GM12878 (cell line): ENCODE measurements around the gene WFS1. TPM values are rescaled to one million over a fixed set of nuclear protein-coding genes. Genes with fewer than 3 reads are reported as not detected.

Experiments
- ATAC-seq: fragments of 200-7000 bp; cut with Tn5 transposase; 3 replicates; pipeline ENCODE4 v1.9.1; 2020; ENCODE audit warnings: mild to moderate bottlenecking, moderate library complexity
- BruUV-seq: library from RNA; stranded (reverse); fragments of 400-500 nt; replicated peaks from 2 replicates; lab custom pipeline; 2021; lab: Mats Ljungman, UMichigan
- CTCF ChIA-PET: fragments of 300-600 bp; sonication (Branson Sonifier 250); formaldehyde crosslinking; extraction: SDS; loops from one replicate; lab custom pipeline; 2021; ENCODE audit warnings: inconsistent platforms; lab: Yijun Ruan, JAX
- POLR2A ChIA-PET: fragments of 350-600 bp; formaldehyde crosslinking; extraction: SDS; loops from one replicate; lab custom pipeline; 2021; ENCODE audit warnings: inconsistent platforms; lab: Charles Lee
- RAD21 ChIA-PET: fragments of 300-600 bp; sonication (Branson Sonifier 250); formaldehyde crosslinking; loops from one replicate; lab custom pipeline; 2023; ENCODE audit warnings: antibody characterized with exemption; ENCODE audit not compliant: unreplicated experiment; lab: Charles Lee
- SMC1A ChIA-PET: fragments of 300-600 bp; sonication (Branson Sonifier 250); formaldehyde crosslinking; loops from one replicate; lab custom pipeline; 2023; ENCODE audit not compliant: unreplicated experiment, uncharacterized antibody; lab: Charles Lee
- DNase-seq: peaks from one replicate; pipeline ENCODE4 v3.0.0-alpha.2; 2011; ENCODE audit warnings: low read depth, low spot score
- FAIRE-seq: peaks from 3 replicates; lab custom pipeline; 2011; peaks lifted over from hg19 to GRCh38; lab: Jason Lieb, UNC
- H2AFZ ChIP-seq: 2 replicates; pipeline ENCODE4 v1.6.0; 2011; ENCODE audit warnings: low read depth, low read length, control low read depth; ENCODE audit not compliant: control insufficient read depth
- H3K27ac ChIP-seq: 2 replicates; pipeline ENCODE4 v1.5.1; 2011; ENCODE audit warnings: control low read depth; ENCODE audit not compliant: control insufficient read depth, insufficient read depth
- H3K27me3 ChIP-seq, 2 experiments: replicated peaks in 1 of 2; 2 replicates each; pipeline versions ENCODE4 v1.6.0 to v1.6.1; 2011; ENCODE audit warnings: low read length in 1 of 2; ENCODE audit not compliant: control insufficient read depth in 2 of 2, insufficient read depth in 2 of 2
- H3K36me3 ChIP-seq, 2 experiments: 2 replicates each; pipeline ENCODE4 v1.5.1; 2011; ENCODE audit warnings: low read length in 1 of 2; ENCODE audit not compliant: control insufficient read depth in 2 of 2, insufficient read depth in 2 of 2
- H3K4me1 ChIP-seq: 2 replicates; pipeline ENCODE4 v1.6.1; 2011; ENCODE audit warnings: mild to moderate bottlenecking, low read length, moderate library complexity, mixed read lengths; ENCODE audit not compliant: control insufficient read depth, insufficient read depth
- H3K4me2 ChIP-seq: 2 replicates; pipeline ENCODE4 v1.6.0; 2011; ENCODE audit warnings: control low read depth; ENCODE audit not compliant: control insufficient read depth, insufficient read depth
- H3K4me3 ChIP-seq: fragments of 200-600 bp; sonication (generic); 2 replicates; pipeline ENCODE4 v1.5.1; 2016
- H3K79me2 ChIP-seq: 2 replicates; pipeline ENCODE4 v1.6.0; 2011; ENCODE audit warnings: low read length; ENCODE audit not compliant: control insufficient read depth, insufficient read depth
- H3K9ac ChIP-seq: 2 replicates; pipeline ENCODE4 v1.8.0; 2011; ENCODE audit warnings: low read length, control low read depth, mixed read lengths; ENCODE audit not compliant: control insufficient read depth, insufficient read depth
- H3K9me3 ChIP-seq: replicated peaks from 3 replicates; pipeline ENCODE4 v1.5.1; 2011; ENCODE audit warnings: mild to moderate bottlenecking, low read length; ENCODE audit not compliant: control insufficient read depth, insufficient read depth
- H4K20me1 ChIP-seq: 2 replicates; pipeline ENCODE4 v1.6.0; 2011; ENCODE audit not compliant: control insufficient read depth, insufficient read depth
- BMI1 ChIP-seq: fragments of 450-650 bp; IDR thresholded peaks from 2 replicates; pipeline ENCODE4 v1.6.1; 2016; ENCODE audit warnings: mild to moderate bottlenecking, moderate library complexity, borderline replicate concordance
- CHD2 ChIP-seq: IDR thresholded peaks from 2 replicates; pipeline ENCODE4 v1.6.1; 2011; ENCODE audit warnings: low read depth, low read length, improper control_type of control experiment, borderline replicate concordance
- CHD4 ChIP-seq: fragments of 200-600 bp; sonication (generic); IDR thresholded peaks from 2 replicates; pipeline ENCODE4 v1.6.1; 2016; ENCODE audit warnings: mild to moderate bottlenecking
- JUND ChIP-seq: IDR thresholded peaks from 2 replicates; pipeline ENCODE4 v1.6.1; 2012; ENCODE audit warnings: low read depth, mild to moderate bottlenecking, low read length, improper control_type of control experiment, moderate library complexity
- NR2C1 ChIP-seq: fragments of 450-650 bp; IDR thresholded peaks from 2 replicates; pipeline ENCODE4 v1.6.1; 2017; ENCODE audit warnings: antibody characterized with exemption, mild to moderate bottlenecking, moderate library complexity
- RAD51 ChIP-seq: fragments of 450-650 bp; IDR thresholded peaks from 2 replicates; pipeline ENCODE4 v1.6.1; 2016; ENCODE audit warnings: moderate library complexity, mild to moderate bottlenecking, inconsistent platforms
- RB1 ChIP-seq: fragments of 450-650 bp; formaldehyde crosslinking; IDR thresholded peaks from 2 replicates; pipeline ENCODE4 v1.6.1; 2017; ENCODE audit warnings: mild to moderate bottlenecking, borderline replicate concordance
- SIN3A ChIP-seq: IDR thresholded peaks from 2 replicates; pipeline ENCODE4 v1.6.1; 2012; ENCODE audit warnings: low read depth, low read length, improper control_type of control experiment
- SMC3 ChIP-seq: IDR thresholded peaks from 2 replicates; pipeline ENCODE4 v1.6.1; 2011; ENCODE audit warnings: low read length, improper control_type of control experiment, borderline replicate concordance
- STAT1 ChIP-seq: fragments of 450-650 bp; conservative IDR thresholded peaks from 2 replicates; pipeline ENCODE4 v1.6.1; 2014; ENCODE audit warnings: antibody characterized with exemption, mild to moderate bottlenecking
- ZNF384 ChIP-seq: IDR thresholded peaks from 2 replicates; pipeline ENCODE4 v1.6.1; 2012; ENCODE audit warnings: low read depth, mild to moderate bottlenecking, low read length, improper control_type of control experiment, borderline replicate concordance
- WGBS: methylation state at CpG from one replicate; pipeline ENCODE4 v1.1.6; 2016; ENCODE audit warnings: low lambda C conversion rate; ENCODE audit not compliant: insufficient replicate concordance, insufficient coverage; ENCODE audit errors: missing lambda C conversion rate; 5-methylcytosine and 5-hydroxymethylcytosine counted together
- in situ Hi-C: fragments of 300-500 bp; cut with MboI; formaldehyde crosslinking; loops from 9 replicates; pipeline ENCODE4 v1.14.3; 2018; ENCODE audit warnings: mixed read lengths
- intact Hi-C: fragments of 100-400 bp; cut with micrococcal nuclease; formaldehyde crosslinking; loops from one replicate; pipeline ENCODE4 v1.14.2; 2022; ENCODE audit not compliant: unreplicated experiment
- polyA plus RNA-seq, 11 experiments: library from polyadenylated mRNA; depleted of rRNA in 4 of 11; unstranded in 6 of 11; stranded (reverse) in 5 of 11; fragments of >200 nt; fragmentation: Nextera tagmentation in 4 of 11; fragmentation: Illumina TruSeq in 1 of 11; extraction: Ambion mirVana in 4 of 11; extraction: Trizol in 1 of 11; gene quantifications; 1 replicate in 1 of 11; 2 replicates in 10 of 11; pipeline versions ENCODE4 v1.2.1 to v1.2.3, GENCODE V29; 2011 to 2016; ENCODE audit warnings: inconsistent platforms in 2 of 11, missing spikeins in 2 of 11, low read depth in 1 of 11
- total RNA-seq, 4 experiments: library from RNA; depleted of rRNA in 3 of 4; stranded (reverse); fragments of >200 nt in 3 of 4; fragmentation: Illumina TruSeq in 1 of 4; extraction: Trizol in 1 of 4; gene quantifications; 2 replicates each; pipeline versions ENCODE4 v1.2.1 to v1.2.3, GENCODE V29; 2013 to 2021
- TF ChIP-seq, protein P1 (sequence below): fragments of 450-650 bp; IDR thresholded peaks from 2 replicates; pipeline ENCODE4 v1.6.1; 2014; ENCODE audit warnings: mild to moderate bottlenecking
- TF ChIP-seq, protein P2 (sequence below): IDR thresholded peaks from 2 replicates; pipeline ENCODE4 v1.6.1; 2012; ENCODE audit warnings: low read length, inconsistent platforms
- TF ChIP-seq, protein P3 (sequence below): IDR thresholded peaks from 2 replicates; pipeline ENCODE4 v1.6.1; 2012; ENCODE audit warnings: low read depth, low read length, improper control_type of control experiment
- TF ChIP-seq, protein P4 (sequence below): IDR thresholded peaks from 2 replicates; pipeline ENCODE4 v1.6.1; 2011; ENCODE audit warnings: borderline replicate concordance, low read depth, mild to moderate bottlenecking, moderate library complexity, mixed read lengths, low read length; ENCODE audit not compliant: insufficient read depth; ENCODE audit errors: extremely low read length
- TF ChIP-seq, protein P5 (sequence below): fragments of 450-650 bp; IDR thresholded peaks from 2 replicates; pipeline ENCODE4 v1.6.1; 2017; ENCODE audit warnings: mild to moderate bottlenecking, moderate library complexity

Gene WFS1
- total and polyA plus RNA-seq, 10 of the 15 experiments (the other 5 are each of a cell fraction or from before 2014, with no cell fraction given): 0.31 to 4.7 (median 2.0) TPM

DNA sequence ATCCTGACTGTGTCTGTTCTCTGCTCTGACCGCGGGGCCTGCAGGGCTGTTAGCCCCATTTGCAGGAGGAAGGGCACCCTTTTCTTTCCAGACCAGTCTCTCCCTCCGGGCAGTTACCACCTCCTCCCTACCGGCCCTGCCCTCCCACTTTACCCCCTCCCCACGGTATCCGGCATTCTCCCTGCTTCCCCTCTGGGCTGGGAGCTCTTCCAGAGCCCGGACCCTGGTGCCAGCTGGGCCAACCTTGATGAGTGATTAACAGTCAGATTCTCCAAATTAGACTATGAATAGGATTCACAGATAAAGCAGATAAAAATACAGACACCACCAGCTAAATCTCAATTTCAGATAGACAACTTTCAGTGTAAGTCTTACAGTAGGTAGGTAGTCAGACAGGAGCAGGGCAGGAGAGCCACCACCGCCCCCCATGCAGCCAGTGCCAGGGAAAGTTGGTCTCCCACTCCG, 23.4 kb upstream of the WFS1 start:
- no peaks in the 10 kb centered on the region for H4K20me1 ChIP-seq
- no peak overlapping the region for H3K4me2 ChIP-seq
- no peaks in the 10 kb centered on the region for H3K36me3 ChIP-seq
- no peaks in the 10 kb centered on the region for H3K79me2 ChIP-seq
- FAIRE-seq: no peak
- WGBS: 62% methylated on average over 9 of the region's 9 CpGs
- H3K27me3 ChIP-seq: peaks cover 0 to 3% of the 10 kb centered on the region in 2 experiments; a peak in 2 of 4 replicates
- intact Hi-C loops: no loop called here
- no peak overlapping the region for H2AFZ ChIP-seq
- peaks cover 12% of the 10 kb centered on the region; the same call in 2 of the 3 replicates for H3K9me3 ChIP-seq
- in situ Hi-C loops: no loop called here
- H3K4me1 ChIP-seq: no peaks in the 10 kb centered on the region
- H3K9ac ChIP-seq: no peak overlapping the region
- DNase-seq: no peak
- BruUV-seq: no TSS peak
- no peak overlapping the region for H3K4me3 ChIP-seq
- ChIA-PET POLR2A (no interaction called here), CTCF (interaction anchor here (1.1 to 7.6 kb wide), 3 partner anchors 22 to 248 kb away, joined by 4 to 117 read pairs (median 4); no protein-coding TSS in a partner anchor), SMC1A (interaction anchor here (0.9 kb wide), 1 partner anchor 246 kb away, joined by 3 read pairs; no protein-coding TSS in a partner anchor), RAD21 (interaction anchor here (0.6 to 11.6 kb wide), 2 partner anchors 46 to 84 kb away, joined by 4 to 222 read pairs; no protein-coding TSS in a partner anchor)
- no peak for ATAC-seq
- H3K27ac ChIP-seq: no peak overlapping the region
- TF ChIP-seq, protein P1, sequence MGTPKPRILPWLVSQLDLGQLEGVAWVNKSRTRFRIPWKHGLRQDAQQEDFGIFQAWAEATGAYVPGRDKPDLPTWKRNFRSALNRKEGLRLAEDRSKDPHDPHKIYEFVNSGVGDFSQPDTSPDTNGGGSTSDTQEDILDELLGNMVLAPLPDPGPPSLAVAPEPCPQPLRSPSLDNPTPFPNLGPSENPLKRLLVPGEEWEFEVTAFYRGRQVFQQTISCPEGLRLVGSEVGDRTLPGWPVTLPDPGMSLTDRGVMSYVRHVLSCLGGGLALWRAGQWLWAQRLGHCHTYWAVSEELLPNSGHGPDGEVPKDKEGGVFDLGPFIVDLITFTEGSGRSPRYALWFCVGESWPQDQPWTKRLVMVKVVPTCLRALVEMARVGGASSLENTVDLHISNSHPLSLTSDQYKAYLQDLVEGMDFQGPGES: no peak
- TF ChIP-seq CHD4 (no peak), BMI1 (no peak), JUND (no peak), CHD2 (no peak), STAT1 (no peak), SIN3A (no peak), ZNF384 (no peak), SMC3 (no peak), NR2C1 (no peak), RB1 (no peak), RAD51 (no peak)
- TF ChIP-seq, protein P2, sequence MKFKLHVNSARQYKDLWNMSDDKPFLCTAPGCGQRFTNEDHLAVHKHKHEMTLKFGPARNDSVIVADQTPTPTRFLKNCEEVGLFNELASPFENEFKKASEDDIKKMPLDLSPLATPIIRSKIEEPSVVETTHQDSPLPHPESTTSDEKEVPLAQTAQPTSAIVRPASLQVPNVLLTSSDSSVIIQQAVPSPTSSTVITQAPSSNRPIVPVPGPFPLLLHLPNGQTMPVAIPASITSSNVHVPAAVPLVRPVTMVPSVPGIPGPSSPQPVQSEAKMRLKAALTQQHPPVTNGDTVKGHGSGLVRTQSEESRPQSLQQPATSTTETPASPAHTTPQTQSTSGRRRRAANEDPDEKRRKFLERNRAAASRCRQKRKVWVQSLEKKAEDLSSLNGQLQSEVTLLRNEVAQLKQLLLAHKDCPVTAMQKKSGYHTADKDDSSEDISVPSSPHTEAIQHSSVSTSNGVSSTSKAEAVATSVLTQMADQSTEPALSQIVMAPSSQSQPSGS: no peak
- TF ChIP-seq, protein P3, sequence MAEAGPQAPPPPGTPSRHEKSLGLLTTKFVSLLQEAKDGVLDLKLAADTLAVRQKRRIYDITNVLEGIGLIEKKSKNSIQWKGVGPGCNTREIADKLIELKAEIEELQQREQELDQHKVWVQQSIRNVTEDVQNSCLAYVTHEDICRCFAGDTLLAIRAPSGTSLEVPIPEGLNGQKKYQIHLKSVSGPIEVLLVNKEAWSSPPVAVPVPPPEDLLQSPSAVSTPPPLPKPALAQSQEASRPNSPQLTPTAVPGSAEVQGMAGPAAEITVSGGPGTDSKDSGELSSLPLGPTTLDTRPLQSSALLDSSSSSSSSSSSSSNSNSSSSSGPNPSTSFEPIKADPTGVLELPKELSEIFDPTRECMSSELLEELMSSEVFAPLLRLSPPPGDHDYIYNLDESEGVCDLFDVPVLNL: no peak
- TF ChIP-seq, protein P4, sequence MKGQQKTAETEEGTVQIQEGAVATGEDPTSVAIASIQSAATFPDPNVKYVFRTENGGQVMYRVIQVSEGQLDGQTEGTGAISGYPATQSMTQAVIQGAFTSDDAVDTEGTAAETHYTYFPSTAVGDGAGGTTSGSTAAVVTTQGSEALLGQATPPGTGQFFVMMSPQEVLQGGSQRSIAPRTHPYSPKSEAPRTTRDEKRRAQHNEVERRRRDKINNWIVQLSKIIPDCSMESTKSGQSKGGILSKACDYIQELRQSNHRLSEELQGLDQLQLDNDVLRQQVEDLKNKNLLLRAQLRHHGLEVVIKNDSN: no peak
- TF ChIP-seq, protein P5, sequence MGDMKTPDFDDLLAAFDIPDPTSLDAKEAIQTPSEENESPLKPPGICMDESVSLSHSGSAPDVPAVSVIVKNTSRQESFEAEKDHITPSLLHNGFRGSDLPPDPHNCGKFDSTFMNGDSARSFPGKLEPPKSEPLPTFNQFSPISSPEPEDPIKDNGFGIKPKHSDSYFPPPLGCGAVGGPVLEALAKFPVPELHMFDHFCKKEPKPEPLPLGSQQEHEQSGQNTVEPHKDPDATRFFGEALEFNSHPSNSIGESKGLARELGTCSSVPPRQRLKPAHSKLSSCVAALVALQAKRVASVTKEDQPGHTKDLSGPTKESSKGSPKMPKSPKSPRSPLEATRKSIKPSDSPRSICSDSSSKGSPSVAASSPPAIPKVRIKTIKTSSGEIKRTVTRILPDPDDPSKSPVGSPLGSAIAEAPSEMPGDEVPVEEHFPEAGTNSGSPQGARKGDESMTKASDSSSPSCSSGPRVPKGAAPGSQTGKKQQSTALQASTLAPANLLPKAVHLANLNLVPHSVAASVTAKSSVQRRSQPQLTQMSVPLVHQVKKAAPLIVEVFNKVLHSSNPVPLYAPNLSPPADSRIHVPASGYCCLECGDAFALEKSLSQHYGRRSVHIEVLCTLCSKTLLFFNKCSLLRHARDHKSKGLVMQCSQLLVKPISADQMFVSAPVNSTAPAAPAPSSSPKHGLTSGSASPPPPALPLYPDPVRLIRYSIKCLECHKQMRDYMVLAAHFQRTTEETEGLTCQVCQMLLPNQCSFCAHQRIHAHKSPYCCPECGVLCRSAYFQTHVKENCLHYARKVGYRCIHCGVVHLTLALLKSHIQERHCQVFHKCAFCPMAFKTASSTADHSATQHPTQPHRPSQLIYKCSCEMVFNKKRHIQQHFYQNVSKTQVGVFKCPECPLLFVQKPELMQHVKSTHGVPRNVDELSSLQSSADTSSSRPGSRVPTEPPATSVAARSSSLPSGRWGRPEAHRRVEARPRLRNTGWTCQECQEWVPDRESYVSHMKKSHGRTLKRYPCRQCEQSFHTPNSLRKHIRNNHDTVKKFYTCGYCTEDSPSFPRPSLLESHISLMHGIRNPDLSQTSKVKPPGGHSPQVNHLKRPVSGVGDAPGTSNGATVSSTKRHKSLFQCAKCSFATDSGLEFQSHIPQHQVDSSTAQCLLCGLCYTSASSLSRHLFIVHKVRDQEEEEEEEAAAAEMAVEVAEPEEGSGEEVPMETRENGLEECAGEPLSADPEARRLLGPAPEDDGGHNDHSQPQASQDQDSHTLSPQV: no peak
